Fibroblast of the conjunctiva (primary cell): ENCODE measurements around the gene NRG3.

Experiments used
- DNase-seq: peaks from one replicate; pipeline ENCODE4 v3.0.0-alpha.2; 2010; ENCODE audit warnings: low read depth

Gene NRG3

DNA sequence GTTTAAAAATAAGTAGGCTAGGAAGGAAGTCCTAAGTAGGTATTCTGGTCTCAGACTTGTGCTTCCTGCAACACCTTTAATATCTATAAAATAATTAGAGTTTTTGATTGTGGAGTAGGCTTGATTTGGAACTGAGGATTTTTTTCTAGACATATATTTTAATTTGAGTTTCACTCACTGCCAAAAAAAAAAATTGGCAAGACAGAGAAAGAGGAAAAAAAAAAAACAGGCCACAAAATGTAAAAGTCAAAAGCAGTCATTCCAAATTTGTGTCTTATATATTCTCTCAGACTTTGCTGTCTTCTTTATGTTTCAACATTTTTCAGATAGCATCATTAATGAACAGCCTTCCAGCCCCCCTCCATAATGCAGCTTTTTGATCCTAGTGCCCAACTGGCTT is 346.1 kb downstream of the NRG3 start:
- no peak for DNase-seq

DNA sequence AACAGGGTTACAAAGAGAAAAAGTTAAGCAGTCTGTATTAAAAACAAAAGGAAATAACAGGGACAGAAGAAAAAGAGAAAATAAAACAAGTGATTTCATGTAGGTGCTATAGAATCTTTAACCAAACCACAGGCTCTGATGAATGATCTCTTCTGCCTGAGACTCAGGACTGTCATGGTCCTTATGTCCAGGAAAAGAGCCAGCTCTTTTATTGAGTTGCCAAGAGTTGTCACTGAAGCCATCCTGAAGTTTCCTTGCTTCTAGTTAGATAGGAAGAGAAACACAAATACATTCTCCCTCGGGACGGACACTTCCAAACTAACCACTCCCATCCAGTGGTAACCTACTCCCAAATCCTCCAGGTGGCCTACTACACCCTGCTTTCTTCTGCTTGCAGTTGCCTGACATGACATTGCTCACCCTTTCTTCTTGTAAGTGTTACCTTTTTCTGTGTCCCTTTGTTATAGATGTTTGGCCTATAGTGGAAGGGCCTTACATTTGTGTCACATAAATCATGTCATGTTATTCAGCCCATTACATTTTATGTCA is 346.7 kb downstream of the NRG3 start:
- no peak for DNase-seq

DNA sequence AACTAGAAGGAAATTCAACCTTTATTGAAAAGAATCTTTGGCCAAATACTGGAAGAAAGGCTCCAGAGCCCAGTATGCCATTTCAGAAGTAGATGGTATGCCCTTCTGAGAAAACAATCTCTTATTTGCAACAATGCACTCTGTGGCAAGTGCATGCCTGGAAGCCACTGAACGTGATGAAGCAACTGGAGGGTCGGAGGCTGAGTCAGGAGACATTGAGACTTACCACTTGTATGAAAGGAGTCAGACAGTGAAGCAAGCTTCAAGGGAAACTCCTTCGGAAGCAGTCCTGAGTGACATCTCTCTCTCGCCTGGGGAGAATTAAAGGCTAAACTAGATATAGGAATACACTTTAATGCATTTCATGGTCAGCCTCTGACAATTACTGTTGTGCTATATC is 353.7 kb downstream of the NRG3 start:
- DNase-seq = no peak

DNA sequence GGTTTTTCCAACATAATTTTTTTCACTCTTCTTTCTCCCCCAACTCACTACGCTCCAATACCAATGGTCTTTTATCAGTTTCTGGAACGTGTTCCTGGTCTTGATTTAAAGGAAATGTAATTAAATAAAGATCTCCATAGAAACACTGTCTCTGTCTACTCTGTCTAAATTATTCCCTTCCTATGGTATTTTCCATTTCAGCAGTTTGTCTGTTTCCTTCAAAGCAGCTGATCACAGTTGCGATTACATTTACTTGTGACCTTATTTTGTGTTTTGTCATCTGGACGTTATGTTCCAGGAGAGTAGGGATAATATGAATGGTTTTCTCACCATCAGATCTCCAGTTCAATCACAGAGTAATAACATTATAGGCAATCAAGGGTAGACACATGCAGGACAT is 359.2 kb downstream of the NRG3 start:
- DNase-seq = no peak

DNA sequence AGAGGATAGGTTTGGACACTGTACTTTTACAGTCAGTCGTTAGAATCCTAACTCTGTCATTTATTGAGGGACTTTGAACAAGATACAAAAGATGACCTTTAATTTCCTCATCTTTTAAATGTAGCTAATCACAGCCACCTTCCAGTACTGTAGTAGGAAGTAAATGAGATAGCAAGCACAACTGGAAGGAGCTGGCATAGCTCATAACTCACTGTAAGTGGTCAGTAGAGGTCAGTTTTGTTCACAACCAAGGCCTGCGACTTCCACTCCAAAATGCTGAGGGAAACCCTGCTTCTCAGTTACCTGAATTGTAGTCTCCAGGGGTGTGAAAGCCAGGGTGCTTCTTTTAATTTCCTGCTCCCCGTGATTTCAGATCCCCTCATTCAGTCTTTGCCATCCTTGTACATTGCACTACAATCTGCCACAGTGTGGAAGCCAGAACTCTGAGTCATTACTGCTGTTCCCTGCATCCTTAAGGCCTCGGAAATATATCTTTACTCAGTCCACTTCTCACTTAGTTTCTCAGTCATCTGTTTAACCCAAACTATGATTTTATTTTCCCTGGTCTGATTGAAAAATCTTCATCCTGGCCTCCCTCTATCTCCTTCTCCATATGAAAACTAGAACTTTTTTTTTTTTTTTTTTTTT is 361.2 kb downstream of the NRG3 start:
- no peak for DNase-seq

DNA sequence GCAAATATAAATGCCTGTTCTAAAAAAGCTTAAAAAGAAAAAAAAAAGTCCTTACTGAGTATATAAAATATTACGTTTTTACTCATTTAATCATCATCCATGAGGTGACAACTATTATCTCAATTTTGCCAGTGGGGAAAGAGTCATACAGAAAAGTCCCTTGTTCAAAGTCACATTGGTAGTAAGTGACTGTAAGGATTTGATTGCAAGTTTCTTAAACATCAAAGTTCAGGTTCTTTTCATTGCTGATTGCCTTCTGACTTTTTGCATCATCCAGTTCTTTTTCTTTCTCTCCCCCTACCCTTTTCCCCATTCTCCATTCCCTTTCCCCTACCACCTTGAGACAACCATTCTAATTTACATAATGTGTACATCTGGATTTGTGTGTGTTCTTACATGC is 363.3 kb downstream of the NRG3 start:
- no peak for DNase-seq

DNA sequence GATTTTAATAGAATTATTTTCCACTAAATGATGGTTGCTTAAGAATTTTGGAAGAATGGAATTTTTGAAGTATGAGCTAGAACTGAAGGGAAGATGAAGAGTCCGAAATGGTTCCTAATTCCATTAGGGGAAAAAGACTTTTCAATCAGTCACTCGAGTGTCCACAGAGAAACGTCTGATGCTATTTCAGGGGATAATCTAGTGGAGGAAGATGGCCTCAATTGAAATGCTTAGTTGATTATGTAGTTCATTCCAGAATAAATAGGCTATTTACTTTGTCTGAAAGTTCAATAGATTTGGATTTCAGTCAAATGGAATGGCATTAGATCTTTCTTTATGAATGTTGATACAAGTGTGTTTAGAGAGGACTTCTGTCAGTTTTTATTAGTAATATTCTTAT is 365.4 kb downstream of the NRG3 start:
- no peak for DNase-seq

DNA sequence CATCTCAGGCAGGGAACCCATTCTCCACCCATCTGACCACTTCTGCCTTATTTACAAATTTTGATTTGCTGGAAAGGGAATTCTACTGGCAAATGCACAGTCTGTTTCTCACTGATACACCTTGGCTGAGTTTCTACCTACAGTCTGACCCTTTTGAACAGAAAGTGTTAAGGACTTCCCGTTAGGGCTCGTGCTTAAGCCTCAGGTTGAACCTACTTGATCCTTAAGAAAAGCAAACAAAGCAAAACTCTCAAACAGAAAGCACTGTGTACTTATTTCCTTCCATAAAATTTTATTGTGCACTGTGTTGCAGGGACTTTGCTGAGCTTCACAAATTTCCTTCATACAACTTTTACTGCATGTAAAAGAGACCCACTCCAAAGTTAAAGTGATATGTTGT is 367.8 kb downstream of the NRG3 start:
- DNase-seq = no peak

DNA sequence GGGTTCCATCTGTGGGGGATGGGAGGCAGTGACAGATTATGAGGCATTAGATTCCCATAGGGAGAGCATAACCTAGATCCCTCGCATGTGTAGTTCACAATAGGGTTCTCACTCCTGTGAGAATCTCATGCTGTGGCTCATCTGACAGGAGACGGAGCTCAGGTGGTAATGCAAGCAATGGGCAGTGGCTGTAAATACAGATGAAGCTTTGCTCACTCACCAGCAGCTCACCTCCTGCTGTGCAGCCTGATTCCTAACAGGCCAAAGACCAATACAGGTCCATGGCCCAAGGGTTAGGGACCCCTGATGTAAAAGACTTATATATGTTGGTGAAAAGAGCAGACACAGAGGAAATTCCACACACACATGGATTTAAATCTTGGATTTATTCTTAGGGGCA is 370.2 kb downstream of the NRG3 start:
- no peak for DNase-seq

DNA sequence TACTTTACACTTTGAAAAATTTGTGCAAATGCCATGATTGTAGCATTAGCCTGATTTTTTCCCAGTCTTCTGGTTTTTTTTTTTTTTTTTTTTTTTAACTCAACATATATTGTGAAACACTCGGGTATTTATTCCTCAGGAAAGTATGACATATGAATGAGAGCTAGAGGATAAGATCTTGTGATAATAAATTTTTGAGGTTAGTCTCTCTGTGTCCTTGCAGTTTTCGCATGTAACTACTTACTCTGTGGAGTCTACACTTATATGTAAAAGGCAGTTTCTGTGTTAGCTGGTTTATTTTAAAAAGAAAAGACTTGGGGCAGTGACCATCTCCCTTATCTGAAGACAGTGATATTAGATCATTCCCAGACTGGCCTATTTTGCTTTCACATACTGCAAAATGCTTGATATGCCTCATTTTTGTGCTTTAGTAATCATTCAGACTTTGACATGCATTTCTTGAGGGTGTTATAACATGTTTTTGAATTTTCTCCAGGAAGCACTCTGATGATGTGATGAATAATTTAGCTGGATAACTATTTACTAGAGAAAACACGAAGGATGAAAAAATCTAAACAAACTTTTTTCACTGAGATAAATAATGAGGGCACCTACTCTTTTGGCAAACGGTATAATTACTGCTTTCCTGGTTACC is 371.0 kb downstream of the NRG3 start:
- DNase-seq = no peak

DNA sequence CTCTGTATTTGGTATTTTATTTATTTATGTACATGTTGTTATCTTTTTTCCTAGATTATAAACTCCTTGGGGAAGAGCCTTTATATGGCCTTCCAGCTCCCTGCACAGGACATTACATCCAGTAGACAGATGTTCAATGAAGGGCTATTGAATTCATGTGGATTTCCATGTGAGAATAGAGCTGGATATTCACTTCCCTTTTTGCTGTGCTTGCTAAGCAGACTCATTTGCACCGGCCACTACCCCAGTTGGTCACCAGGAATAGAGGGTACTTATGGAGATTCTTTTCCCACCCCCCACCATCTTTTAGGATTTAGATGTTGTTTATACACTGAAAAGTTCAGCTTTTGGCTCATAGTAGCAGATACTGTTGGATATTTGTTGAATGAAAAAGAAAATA is 374.1 kb downstream of the NRG3 start:
- DNase-seq = no peak

DNA sequence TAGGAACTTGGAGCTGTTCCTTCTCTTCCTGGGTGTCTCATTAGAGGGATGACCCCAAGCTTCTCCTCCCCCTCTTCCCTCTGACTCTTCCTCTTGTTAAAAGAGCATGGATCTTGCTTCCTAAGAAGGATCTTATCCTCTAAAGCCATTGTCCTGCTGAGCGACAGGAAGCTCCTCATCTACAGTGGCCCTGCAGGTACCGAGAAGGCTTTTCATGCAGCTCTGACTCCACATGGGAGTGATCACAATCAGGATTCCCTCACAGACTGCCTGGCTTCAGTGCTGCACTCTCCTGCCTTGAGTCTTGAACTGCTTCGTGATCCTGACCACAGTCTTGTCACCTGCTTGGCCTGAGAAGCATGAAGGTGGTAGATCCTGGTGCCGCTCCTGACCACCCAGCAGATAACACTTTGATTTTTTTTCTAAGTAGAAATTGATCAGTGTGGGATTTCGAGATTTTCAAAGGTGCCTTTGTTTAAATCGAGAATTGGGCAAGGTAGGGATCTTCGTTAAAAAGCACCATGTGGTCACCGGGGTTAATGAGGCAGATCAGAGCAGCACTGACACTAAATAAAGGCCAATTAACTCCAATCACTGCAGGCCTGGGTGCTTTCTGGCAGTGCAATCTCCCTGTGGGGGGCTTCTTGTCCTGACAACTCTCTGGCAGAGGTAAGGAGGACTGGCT is 376.4 kb downstream of the NRG3 start:
- DNase-seq = no peak

DNA sequence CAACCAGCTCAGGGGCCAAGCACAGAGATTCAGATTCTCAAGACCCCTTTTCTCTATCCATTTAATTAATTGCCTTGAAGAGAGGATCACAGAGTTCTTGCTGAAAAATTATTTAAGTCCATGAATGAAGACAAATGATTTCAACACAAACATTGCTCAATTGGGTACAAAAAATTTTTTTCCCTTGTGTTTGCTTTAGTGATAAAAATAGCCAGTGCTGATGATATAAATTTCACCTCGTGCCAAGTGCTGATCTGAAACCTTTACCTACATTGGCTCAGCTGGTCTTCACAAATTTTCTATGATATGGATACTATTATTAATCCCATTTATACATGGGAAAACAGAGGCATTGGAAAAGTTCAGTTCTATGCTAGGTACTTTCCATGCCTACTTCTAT is 377.1 kb downstream of the NRG3 start:
- no peak for DNase-seq

DNA sequence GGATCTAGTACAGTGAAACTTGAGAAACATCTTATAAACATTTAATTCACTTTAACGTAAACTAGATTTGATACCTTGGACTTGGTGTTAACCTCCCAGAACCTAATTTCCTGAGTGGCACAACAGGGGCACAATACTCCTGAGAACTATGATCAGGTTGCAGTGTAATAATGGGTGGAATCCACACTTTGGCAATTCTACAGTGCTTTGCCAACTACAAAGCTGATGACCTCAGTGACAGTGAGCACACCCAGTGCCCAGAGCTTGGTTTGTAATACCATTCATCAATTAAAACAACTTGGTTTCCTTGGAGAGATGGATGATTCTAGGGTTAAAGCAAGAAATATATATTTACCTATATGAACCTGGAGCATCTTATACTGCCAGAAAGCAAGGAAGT is 379.2 kb downstream of the NRG3 start:
- DNase-seq = no peak

DNA sequence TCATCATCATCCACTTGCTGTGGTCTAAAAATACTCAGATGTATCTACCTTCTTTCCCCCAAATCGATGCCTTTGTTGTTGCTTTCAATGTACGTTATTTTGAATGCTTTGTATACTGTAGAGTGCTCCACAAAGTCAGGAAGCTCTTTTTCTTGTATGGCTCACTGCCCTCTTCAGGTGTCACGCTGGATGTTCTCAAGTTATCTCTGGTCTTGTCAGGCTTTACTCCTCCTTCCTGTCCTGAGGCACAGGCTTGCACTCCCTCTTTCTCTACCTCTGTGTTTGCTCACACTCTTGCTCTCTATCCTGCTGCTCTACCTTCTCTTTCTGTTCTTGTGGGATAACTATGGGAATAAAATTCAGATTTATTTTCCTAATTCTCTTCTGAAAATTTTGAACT is 381.3 kb downstream of the NRG3 start:
- DNase-seq = no peak

DNA sequence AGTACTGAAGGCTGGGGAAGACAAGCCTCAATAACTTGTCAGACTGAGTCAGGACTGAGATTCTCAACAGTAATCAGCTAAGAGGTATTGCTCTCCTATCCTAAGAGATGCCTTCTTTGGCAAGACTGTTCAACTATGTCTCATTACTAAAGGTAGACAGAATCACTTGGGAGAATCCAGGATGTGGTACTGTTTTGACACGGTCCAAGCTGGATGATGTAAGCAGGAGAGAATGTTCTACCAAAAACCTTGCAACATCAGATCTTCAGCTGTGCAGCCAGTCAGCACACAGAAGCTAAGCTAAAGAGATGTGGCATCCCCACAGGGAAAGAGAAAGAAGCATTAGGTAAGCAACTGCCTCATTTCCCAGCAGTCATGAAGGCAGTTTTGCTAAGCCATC is 391.4 kb downstream of the NRG3 start:
- DNase-seq = peak; percentile 12

DNA sequence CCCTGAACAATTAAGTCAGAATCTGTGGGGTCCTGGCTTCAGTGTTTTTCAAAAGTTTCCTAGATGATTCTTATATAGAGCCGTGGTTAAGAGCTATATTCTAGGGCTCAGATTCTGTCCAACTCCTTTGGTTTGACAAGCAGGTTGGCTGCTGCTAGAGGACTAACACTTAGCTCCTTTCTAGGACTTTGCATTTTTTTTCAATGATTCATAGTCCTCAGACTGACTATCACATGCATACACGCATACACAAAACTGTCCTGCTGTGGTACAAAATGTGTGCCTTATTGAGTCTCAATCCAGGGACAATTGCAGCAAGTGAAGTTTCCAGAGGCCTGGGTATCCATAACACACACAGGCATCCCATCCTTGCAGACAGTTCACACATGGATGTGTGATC is 392.0 kb downstream of the NRG3 start:
- DNase-seq = no peak

DNA sequence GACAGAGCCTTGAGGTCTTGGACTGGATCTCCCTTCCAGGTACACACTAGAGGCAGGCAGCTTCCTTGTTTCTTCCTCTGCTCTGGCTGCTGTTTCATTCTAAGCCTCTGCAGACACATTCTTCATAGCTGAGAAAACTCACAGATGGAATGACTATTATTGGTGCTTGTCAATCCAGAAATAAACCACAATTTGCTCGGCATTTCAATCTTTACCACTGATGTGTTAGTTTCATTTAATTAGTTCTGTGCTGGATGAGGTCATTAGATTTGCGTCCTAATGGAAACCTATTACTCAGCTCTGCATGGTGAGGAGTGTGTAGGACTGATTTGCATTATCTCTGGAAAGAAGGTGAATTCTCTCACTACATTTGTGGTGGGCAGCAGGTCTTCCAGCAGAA is 392.5 kb downstream of the NRG3 start:
- DNase-seq = no peak

DNA sequence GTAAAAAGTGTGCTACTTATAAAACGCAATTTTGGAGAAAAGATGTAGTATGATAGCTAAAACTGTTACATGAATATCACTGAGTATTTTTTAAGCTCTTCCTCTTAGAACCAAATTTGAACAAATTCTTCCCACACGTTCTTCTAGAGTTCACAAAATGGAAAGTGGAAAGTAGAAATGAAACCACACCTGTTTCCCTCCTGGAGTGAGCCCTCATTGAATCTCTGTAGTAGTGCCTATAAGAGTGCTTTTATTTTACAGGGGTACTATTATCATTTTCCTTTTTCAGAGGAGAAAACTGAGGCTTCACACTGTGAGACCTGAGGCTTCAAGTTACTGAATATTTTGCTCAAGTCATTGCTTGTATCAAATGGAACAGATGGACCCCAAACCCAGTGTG is 393.0 kb downstream of the NRG3 start:
- DNase-seq = no peak

DNA sequence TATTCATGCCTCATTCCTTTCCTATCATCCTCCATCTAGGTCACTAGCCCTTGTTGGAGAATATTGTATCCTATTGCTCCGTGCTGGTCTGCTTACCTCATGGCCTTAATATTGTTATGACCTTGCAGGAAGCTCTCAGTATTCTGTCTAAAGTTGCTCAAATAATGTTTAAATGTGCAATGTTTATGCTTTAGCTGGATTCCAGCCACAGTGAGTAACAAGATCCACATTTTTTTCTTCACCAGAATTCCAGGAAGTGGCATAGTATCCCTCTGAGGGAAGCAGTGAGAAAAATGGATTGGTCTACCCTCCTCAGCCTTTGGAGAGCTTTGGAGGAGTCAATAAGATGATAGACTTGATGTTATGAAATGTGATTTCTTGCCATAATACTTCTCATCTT is 402.6 kb downstream of the NRG3 start:
- no peak for DNase-seq

DNA sequence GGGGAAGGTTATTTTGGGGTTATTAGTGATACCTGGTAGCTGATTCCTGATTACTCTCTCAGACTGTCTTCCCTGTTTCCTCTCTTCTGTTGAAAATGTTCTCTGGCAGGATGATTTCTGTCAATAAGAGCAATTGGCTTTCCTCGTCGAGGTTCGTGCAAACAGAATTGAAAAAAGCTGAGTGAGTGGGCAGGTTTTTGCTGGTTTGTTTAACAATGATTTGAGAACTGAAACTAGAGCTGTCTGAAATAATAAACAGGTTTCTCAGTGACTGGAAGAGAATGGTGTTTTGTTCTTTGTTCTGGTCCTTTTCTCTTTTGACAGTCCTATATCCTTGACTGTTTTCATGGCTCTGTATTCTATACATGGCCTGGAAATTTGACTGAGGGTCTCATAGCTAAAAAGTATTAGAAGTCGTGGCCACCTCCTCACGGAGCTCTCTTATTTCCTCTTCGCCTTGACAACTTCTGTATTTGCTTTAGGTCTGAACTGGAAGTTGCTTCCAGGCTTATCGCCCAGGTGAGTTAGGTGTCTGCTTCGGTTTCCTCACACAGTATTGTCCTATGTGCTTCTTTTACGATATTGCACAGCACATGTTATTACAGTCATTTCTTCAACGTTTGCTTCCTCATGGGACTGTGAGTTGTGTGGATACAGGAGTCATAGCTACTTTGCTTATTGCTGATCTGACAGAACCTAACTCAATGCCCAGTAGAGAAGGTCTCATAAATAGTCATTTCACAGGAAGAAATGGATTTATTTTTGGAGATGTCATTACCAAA is 403.6 kb downstream of the NRG3 start:
- no peak for DNase-seq

DNA sequence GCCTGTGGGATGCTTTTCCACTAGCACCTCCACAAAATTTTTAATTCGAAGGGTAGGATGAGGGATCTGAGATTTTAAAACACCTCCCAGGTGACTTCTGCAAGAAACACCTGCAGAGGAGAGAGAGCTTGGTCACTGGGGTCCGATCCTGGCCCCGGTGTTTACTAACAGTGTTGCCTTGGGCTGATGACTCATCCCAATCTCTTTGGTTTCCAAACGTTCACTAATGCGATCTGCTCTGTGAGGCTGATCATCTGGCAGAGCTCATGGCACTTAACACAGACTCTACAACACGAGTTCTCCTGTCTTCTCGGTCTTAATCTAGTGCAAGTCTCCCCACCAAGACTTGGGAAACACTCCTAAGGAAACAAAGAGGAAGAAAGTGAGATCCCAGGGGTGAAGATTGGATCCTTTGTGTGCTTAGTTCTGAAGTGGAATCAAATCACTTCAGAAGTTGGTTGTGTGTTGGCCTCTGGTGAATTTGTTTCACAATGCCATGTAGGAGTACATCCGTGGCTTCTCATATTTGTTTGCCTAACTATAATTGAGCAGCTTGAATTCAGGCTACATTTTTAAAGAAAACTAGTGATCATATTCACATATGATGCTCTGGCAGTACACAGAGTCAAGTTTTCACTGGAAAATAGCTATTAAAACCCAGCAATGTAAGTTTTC is 407.9 kb downstream of the NRG3 start:
- no peak for DNase-seq
